H1 (cell line): ENCODE results near the gene CMSS1. TPM values are rescaled to one million over a fixed set of nuclear protein-coding genes. Genes with fewer than 3 reads are reported as not detected.

ENCODE experiments used
- CTCF ChIA-PET: fragments of 300-600 bp; sonication (Branson Sonifier 250); formaldehyde crosslinking; loops from one replicate; lab custom pipeline; 2021; ENCODE audit not compliant: partially characterized antibody; lab: Charles Lee
- POLR2A ChIA-PET: fragments of 300-600 bp; sonication (Branson Sonifier 250); formaldehyde crosslinking; loops from one replicate; lab custom pipeline; 2021; ENCODE audit warnings: inconsistent platforms; ENCODE audit not compliant: partially characterized antibody; lab: Charles Lee
- DNase-seq, 2 experiments: peaks; one replicate each; pipeline versions ENCODE4 v3.0.0 to v3.0.0-alpha.2; 2010 to 2022; ENCODE audit warnings: low spot score in 2 of 2, low read depth in 1 of 2, mixed read lengths in 1 of 2
- FAIRE-seq: peaks from 2 replicates; lab custom pipeline; 2011; peaks lifted over from hg19 to GRCh38; lab: Jason Lieb, UNC
- H2AFZ ChIP-seq: 2 replicates; pipeline ENCODE4 v1.8.1; 2012; ENCODE audit warnings: low read length, inconsistent platforms
- H2AK5ac ChIP-seq: 2 replicates; pipeline ENCODE4 v1.6.1; 2013; ENCODE audit warnings: low read depth, low read length
- H2BK120ac ChIP-seq: replicated peaks from 2 replicates; pipeline ENCODE3; 2013; ENCODE audit warnings: low read depth, low read length, inconsistent platforms
- H2BK12ac ChIP-seq: 2 replicates; pipeline ENCODE4 v1.6.1; 2013; ENCODE audit warnings: low read depth, low read length
- H2BK15ac ChIP-seq: 2 replicates; pipeline ENCODE4 v1.6.1; 2013; ENCODE audit warnings: low read length
- H2BK20ac ChIP-seq: 2 replicates; pipeline ENCODE4 v1.6.1; 2013; ENCODE audit warnings: low read length
- H2BK5ac ChIP-seq: 2 replicates; pipeline ENCODE4 v1.6.1; 2013; ENCODE audit warnings: low read depth, low read length
- H3K14ac ChIP-seq: 2 replicates; pipeline ENCODE4 v1.6.1; 2013; ENCODE audit warnings: inconsistent platforms; ENCODE audit not compliant: insufficient read length
- H3K18ac ChIP-seq: 2 replicates; pipeline ENCODE4 v1.6.1; 2013; ENCODE audit warnings: low read length; ENCODE audit errors: extremely low read depth
- H3K23ac ChIP-seq: 2 replicates; pipeline ENCODE4 v1.6.1; 2013; ENCODE audit warnings: inconsistent platforms; ENCODE audit not compliant: insufficient read length
- H3K23me2 ChIP-seq: 2 replicates; pipeline ENCODE4 v1.6.1; 2013; ENCODE audit warnings: low read depth, low read length
- H3K27ac ChIP-seq: 2 replicates; pipeline ENCODE4 v1.6.1; 2011; ENCODE audit warnings: low read depth, low read length, inconsistent platforms
- H3K27me3 ChIP-seq, 4 experiments: replicated peaks in 1 of 4; 1 replicate in 1 of 4; 2 replicates in 3 of 4; pipeline versions ENCODE4 v1.6.1 to v1.8.1; 2011 to 2013; ENCODE audit warnings: low read length in 3 of 4, mild to moderate bottlenecking in 3 of 4, inconsistent platforms in 2 of 4, mixed read lengths in 2 of 4, moderate library complexity in 1 of 4; ENCODE audit not compliant: control insufficient read depth in 3 of 4, insufficient read depth in 3 of 4; ENCODE audit errors: extremely low read depth in 1 of 4
- H3K36me3 ChIP-seq, 4 experiments: 2 replicates each; pipeline versions ENCODE4 v1.6.1 to v1.8.1; 2011 to 2013; ENCODE audit warnings: mild to moderate bottlenecking in 4 of 4, low read length in 3 of 4, moderate library complexity in 2 of 4, control low read depth in 1 of 4, inconsistent platforms in 1 of 4; ENCODE audit not compliant: insufficient read depth in 4 of 4, control insufficient read depth in 2 of 4
- H3K4ac ChIP-seq: replicated peaks from 2 replicates; pipeline ENCODE3; 2013; ENCODE audit warnings: low read length, low read depth, mixed read lengths, inconsistent platforms; ENCODE audit not compliant: insufficient read length
- H3K4me1 ChIP-seq, 4 experiments: replicated peaks in 1 of 4; 1 replicate in 1 of 4; 2 replicates in 3 of 4; pipeline versions ENCODE4 v1.6.1 to v1.8.1; 2011 to 2013; ENCODE audit warnings: low read length in 3 of 4, inconsistent platforms in 2 of 4, mixed read lengths in 1 of 4; ENCODE audit not compliant: insufficient read depth in 4 of 4, control insufficient read depth in 3 of 4
- H3K4me2 ChIP-seq, 2 experiments: 2 replicates each; pipeline versions ENCODE4 v1.6.1 to v1.8.1; 2011 to 2013; ENCODE audit warnings: low read depth in 2 of 2, low read length in 2 of 2, control low read depth in 1 of 2, inconsistent platforms in 1 of 2, mild to moderate bottlenecking in 1 of 2; ENCODE audit not compliant: insufficient read depth in 1 of 2
- H3K4me3 ChIP-seq, 4 experiments: fragments of 200-600, 300-600 bp in 1 of 4; sonication (generic), shearing (Covaris generic), sonication (Bioruptor Twin) in 1 of 4; 2 replicates each; pipeline versions ENCODE4 v1.5.1 to v1.8.1; 2011 to 2016; ENCODE audit warnings: low read length in 4 of 4, low read depth in 3 of 4, control low read depth in 2 of 4, inconsistent platforms in 2 of 4, mild to moderate bottlenecking in 2 of 4, mixed read lengths in 1 of 4, moderate library complexity in 1 of 4; ENCODE audit not compliant: insufficient read depth in 2 of 4; ENCODE audit errors: extremely low read depth in 1 of 4
- H3K56ac ChIP-seq: replicated peaks from 2 replicates; pipeline ENCODE3; 2013; ENCODE audit warnings: low read depth, mild to moderate bottlenecking, mixed read lengths, low read length, inconsistent platforms; ENCODE audit not compliant: insufficient read length
- H3K79me1 ChIP-seq: 2 replicates; pipeline ENCODE4 v1.6.1; 2013; ENCODE audit warnings: low read depth, low read length, control low read depth
- H3K79me2 ChIP-seq, 2 experiments: 2 replicates each; pipeline versions ENCODE4 v1.6.1 to v1.8.1; 2012 to 2013; ENCODE audit warnings: low read length in 2 of 2, mild to moderate bottlenecking in 2 of 2, inconsistent platforms in 1 of 2; ENCODE audit not compliant: insufficient read depth in 2 of 2, control insufficient read depth in 1 of 2
- H3K9ac ChIP-seq, 4 experiments: replicated peaks in 1 of 4; 1 replicate in 1 of 4; 2 replicates in 3 of 4; pipeline versions ENCODE4 v1.6.1 to v1.8.1; 2011 to 2013; ENCODE audit warnings: low read depth in 3 of 4, low read length in 3 of 4, control low read depth in 2 of 4, mild to moderate bottlenecking in 2 of 4, moderate library complexity in 2 of 4, inconsistent platforms in 1 of 4; ENCODE audit errors: extremely low read depth in 1 of 4
- H3K9me3 ChIP-seq, 2 experiments: 2 replicates each; pipeline versions ENCODE4 v1.6.1 to v1.8.1; 2012 to 2013; ENCODE audit warnings: mild to moderate bottlenecking in 2 of 2, moderate library complexity in 2 of 2, control low read depth in 1 of 2, inconsistent platforms in 1 of 2, low read depth in 1 of 2, low read length in 1 of 2, mixed read lengths in 1 of 2; ENCODE audit not compliant: insufficient read depth in 2 of 2
- H4K20me1 ChIP-seq, 2 experiments: replicated peaks in 1 of 2; 2 replicates each; pipeline versions ENCODE3 to v1.8.1; 2011 to 2013; ENCODE audit warnings: inconsistent platforms in 2 of 2, low read length in 2 of 2, mild to moderate bottlenecking in 1 of 2; ENCODE audit not compliant: insufficient read depth in 2 of 2, control insufficient read depth in 1 of 2
- H4K5ac ChIP-seq: 2 replicates; pipeline ENCODE4 v1.6.1; 2013; ENCODE audit warnings: low read length, low read depth, mixed read lengths, inconsistent platforms; ENCODE audit not compliant: insufficient read length
- H4K8ac ChIP-seq: 2 replicates; pipeline ENCODE4 v1.8.0; 2013; ENCODE audit warnings: mild to moderate bottlenecking, moderate library complexity, low read length, inconsistent platforms; ENCODE audit not compliant: insufficient read depth; ENCODE audit errors: extremely low read depth
- H4K91ac ChIP-seq: replicated peaks from 2 replicates; pipeline ENCODE3; 2013; ENCODE audit warnings: low read length, mixed read lengths, inconsistent platforms; ENCODE audit not compliant: insufficient read length
- BCL11A ChIP-seq, 2 experiments: IDR thresholded peaks; one replicate each; pipeline ENCODE4 v1.6.1; 2011; ENCODE audit warnings: low read depth in 2 of 2, low read length in 2 of 2, mild to moderate bottlenecking in 2 of 2
- EGR1 ChIP-seq: IDR thresholded peaks from 2 replicates; pipeline ENCODE4 v1.6.1; 2011; ENCODE audit warnings: low read depth, low read length, borderline replicate concordance
- KDM4A ChIP-seq: IDR thresholded peaks from one replicate; pipeline ENCODE4 v1.7.1; 2012; ENCODE audit warnings: low read depth, mild to moderate bottlenecking, moderate library complexity, low read length, inconsistent platforms; ENCODE audit not compliant: severe bottlenecking
- NANOG ChIP-seq: IDR thresholded peaks from 2 replicates; pipeline ENCODE4 v1.6.1; 2011; ENCODE audit warnings: low read length, low read depth, mild to moderate bottlenecking, inconsistent platforms; ENCODE audit not compliant: insufficient read depth, poor library complexity, severe bottlenecking
- polyA plus RNA-seq, 7 experiments: library from polyadenylated mRNA; depleted of rRNA in 3 of 7; stranded (reverse) in 5 of 7; unstranded in 2 of 7; fragments of >200 nt in 5 of 7; fragments of 200-250 nt in 2 of 7; gene quantifications; 1 replicate in 5 of 7; 2 replicates in 1 of 7; 4 replicates in 1 of 7; pipeline versions ENCODE4 v1.2.1 to v1.2.3, GENCODE V29; 2011 to 2013; ENCODE audit warnings: missing spikeins in 2 of 7, mixed read lengths in 2 of 7
- total RNA-seq: library from RNA; stranded (reverse); fragmentation: NEBNext Ultra II Directional; extraction: Animal tissue kit (Norgen Biotek cat#: 25700); gene quantifications from 2 replicates; pipeline ENCODE4 v1.2.1, GENCODE V29; 2021

The CMSS1 gene
- total and polyA plus RNA-seq, 2 of the 8 experiments (the other 6 are each of a cell fraction or from before 2014, with no cell fraction given) = 15.2 to 75.1 TPM

- H2BK20ac ChIP-seq = 0 out of 2 replicates have a peak overlapping the region, but pooled peaks have one; percentile 6
- H3K79me1 ChIP-seq = no peaks in the 10 kb centered on the region
- 0 out of 2 replicates have a peak overlapping the region, but pooled peaks have one; percentile 38 for H2BK5ac ChIP-seq
- H3K36me3 ChIP-seq = no peaks in the 10 kb centered on the region
- H3K23ac ChIP-seq = no peak overlapping the region
- H3K4me3 ChIP-seq = no peak overlapping the region
- no peak overlapping the region for H3K4ac ChIP-seq
- no peak overlapping the region for H4K91ac ChIP-seq
- H3K9me3 ChIP-seq = no peaks in the 10 kb centered on the region
- H2BK12ac ChIP-seq = peak overlapping the region; percentile 14; the same call in 1 of the 2 replicates
- POLR2A ChIA-PET = no interaction called here
- H3K23me2 ChIP-seq = no peaks in the 10 kb centered on the region; the same call in 1 of the 2 replicates
- FAIRE-seq (no peak), DNase-seq (no peak)
- no peak overlapping the region for H3K4me2 ChIP-seq
- no peak overlapping the region for H4K5ac ChIP-seq
- no peak overlapping the region for H3K27ac ChIP-seq
- H2BK15ac ChIP-seq = no peak overlapping the region
- H3K56ac ChIP-seq = no peak overlapping the region
- CTCF ChIA-PET = no interaction called here
- peaks cover 6 to 30% (median 17%) of the 10 kb centered on the region in 4 experiments; a peak in 6 of 7 replicates for H3K4me1 ChIP-seq
- peaks cover 0 to 5% of the 10 kb centered on the region in 2 experiments; a peak in 1 of 4 replicates for H3K79me2 ChIP-seq
- H3K14ac ChIP-seq = no peak overlapping the region
- H2AFZ ChIP-seq = no peak overlapping the region
- H4K8ac ChIP-seq = no peak overlapping the region
- H2AK5ac ChIP-seq = no peak overlapping the region
- 0 out of 2 replicates have a peak overlapping the region, but pooled peaks have one; percentile 26 for H3K18ac ChIP-seq
- no peak overlapping the region for H2BK120ac ChIP-seq
- no peaks in the 10 kb centered on the region for H3K27me3 ChIP-seq
- H3K9ac ChIP-seq = no peak overlapping the region
- no peaks in the 10 kb centered on the region for H4K20me1 ChIP-seq
- TF ChIP-seq BCL11A (IDR thresholded peaks at IDR 0.05; ENCODE audit: low read depth in 2 of 2, low read length in 2 of 2) (no peak), NANOG (no peak), KDM4A (no peak), EGR1 (no peak)
Observed at GRCh38 chr3:99923873-99924272, 106.2 kb downstream of the CMSS1 start.
